GM12875 (cell line): Measurements from ENCODE around the gene SLFN11.
A peak's percentile ranks its signal among the peaks of the same experiment; 100 is the strongest.
"Not testable (repeated sequence)": the region's sequence is repeated elsewhere in the genome, so short reads cannot be mapped to it uniquely, and the experiment has no call there.

ENCODE experiments used
- H3K4me3 ChIP-seq: one replicate; pipeline ENCODE4 v1.5.1; 2011; ENCODE audit warnings: low read depth, low read length, control low read depth
- TF ChIP-seq, protein P1 (sequence below): IDR thresholded peaks from 2 replicates; pipeline ENCODE4 v1.5.1; 2011; ENCODE audit warnings: low read depth, mild to moderate bottlenecking, control low read depth, inconsistent platforms, low read length, moderate library complexity, borderline replicate concordance; ENCODE audit not compliant: insufficient read depth

Gene SLFN11

GRCh38 chr17:35313875-35314409 is 59.5 kb downstream of the SLFN11 start:
- TF ChIP-seq, protein P1, sequence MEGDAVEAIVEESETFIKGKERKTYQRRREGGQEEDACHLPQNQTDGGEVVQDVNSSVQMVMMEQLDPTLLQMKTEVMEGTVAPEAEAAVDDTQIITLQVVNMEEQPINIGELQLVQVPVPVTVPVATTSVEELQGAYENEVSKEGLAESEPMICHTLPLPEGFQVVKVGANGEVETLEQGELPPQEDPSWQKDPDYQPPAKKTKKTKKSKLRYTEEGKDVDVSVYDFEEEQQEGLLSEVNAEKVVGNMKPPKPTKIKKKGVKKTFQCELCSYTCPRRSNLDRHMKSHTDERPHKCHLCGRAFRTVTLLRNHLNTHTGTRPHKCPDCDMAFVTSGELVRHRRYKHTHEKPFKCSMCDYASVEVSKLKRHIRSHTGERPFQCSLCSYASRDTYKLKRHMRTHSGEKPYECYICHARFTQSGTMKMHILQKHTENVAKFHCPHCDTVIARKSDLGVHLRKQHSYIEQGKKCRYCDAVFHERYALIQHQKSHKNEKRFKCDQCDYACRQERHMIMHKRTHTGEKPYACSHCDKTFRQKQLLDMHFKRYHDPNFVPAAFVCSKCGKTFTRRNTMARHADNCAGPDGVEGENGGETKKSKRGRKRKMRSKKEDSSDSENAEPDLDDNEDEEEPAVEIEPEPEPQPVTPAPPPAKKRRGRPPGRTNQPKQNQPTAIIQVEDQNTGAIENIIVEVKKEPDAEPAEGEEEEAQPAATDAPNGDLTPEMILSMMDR = no peak
- H3K4me3 ChIP-seq = no peak overlapping the region

GRCh38 chr17:35312790-35313711 is 60.4 kb downstream of the SLFN11 start:
- H3K4me3 ChIP-seq = no peak overlapping the region

GRCh38 chr17:35312346-35312745 is 61.1 kb downstream of the SLFN11 start:
- TF ChIP-seq, protein P1 = no peak
- no peak overlapping the region for H3K4me3 ChIP-seq

More at GRCh38 chr17:35312790-35313711, 60.4 kb downstream of the SLFN11 start:
- TF ChIP-seq, protein P1 = peak; percentile 62

- H3K4me3 ChIP-seq = not testable (repeated sequence)
These were observed 64.1 kb downstream of the SLFN11 start for GRCh38 chr17:35309345-35309744.
